Measurements from ENCODE around the gene SIGLEC12. TPM values are rescaled to one million over a fixed set of nuclear protein-coding genes. Genes with fewer than 3 reads are reported as not detected.

SIGLEC12 gene
- polyA plus RNA-seq (2013, experiment 1 of 2; ENCODE audit: insufficient read length), result not detected
- polyA plus RNA-seq (2013, experiment 2 of 2; ENCODE audit: insufficient read length), result not detected

DNA sequence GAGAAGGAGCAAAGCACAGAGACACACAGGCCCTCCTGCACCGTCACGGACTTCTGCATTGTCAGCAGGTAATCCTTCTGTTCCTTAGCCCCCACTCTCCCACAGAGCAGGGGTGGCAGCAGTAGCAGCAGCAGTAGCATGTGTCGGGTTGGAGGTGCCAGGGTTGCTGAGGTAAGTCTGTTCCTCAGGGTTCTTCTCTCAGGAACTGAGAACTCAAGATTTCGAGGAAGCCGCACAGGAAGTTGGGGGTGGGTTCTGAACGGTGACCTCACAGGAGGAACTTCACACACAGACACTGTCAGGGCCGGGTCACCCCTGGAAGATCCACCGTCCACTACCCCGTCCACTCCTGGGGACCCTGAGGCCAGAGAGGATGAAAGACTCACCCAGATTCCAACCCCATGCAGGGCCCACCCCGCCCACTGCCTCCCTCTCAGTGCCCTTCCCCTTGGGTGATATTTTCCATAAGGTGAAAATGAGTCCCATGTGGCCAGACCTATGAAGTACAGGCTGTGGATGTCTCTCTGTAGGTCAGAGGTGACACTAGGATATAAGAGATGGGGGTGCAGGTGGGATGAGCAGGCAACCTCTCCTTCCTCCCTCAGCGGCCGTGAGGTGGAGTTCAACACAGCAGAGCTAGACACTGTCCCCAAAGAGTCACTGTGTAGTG lies at the start of gene SIGLEC12:
Gene SIGLEC12 (minus strand): TSS at position 207 of the 670 bp plus-strand sequence. CDS start 67 bp downstream, at position 140.
- DNase-seq, result no peak

DNA sequence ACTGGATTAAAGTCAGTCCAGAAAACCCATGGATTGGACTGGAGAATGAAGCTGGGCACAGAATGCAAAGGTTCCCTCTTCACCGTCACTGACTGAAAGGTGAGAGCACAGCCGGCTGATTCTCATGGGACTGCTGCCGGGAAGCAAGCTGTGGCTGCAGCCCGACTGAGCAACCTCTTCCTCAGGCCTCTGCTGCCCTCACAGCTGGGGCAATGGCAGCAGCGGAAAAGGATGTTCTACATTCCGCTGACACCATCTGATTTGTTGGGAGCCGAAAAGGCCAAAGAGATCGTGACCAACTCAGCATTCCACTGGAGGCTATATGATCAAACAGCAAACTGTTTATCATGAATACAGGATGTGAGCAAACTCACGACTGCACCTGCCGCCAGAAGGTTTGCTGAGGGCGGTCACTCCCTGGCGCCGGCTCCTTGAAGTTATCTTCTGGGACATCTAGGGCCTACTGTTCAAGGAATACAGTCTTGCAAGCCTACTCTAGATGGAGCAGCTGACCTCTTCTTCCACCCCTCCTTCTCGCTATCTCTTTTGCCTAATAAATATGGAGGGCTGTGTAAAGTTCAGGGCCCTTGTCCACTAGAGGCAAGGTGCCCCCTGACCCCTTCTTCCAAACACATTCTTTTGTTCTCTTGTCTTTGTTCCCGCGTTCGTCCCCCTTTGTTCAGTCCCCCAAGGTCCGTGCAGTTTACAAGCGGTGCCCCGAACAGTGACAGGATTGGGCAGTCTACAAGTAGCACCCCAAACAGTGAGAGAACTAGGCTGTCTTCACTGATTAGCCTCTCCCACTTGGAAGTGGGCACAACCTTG lies 49.5 kb upstream of the SIGLEC12 start:
- DNase-seq, result no peak

DNA sequence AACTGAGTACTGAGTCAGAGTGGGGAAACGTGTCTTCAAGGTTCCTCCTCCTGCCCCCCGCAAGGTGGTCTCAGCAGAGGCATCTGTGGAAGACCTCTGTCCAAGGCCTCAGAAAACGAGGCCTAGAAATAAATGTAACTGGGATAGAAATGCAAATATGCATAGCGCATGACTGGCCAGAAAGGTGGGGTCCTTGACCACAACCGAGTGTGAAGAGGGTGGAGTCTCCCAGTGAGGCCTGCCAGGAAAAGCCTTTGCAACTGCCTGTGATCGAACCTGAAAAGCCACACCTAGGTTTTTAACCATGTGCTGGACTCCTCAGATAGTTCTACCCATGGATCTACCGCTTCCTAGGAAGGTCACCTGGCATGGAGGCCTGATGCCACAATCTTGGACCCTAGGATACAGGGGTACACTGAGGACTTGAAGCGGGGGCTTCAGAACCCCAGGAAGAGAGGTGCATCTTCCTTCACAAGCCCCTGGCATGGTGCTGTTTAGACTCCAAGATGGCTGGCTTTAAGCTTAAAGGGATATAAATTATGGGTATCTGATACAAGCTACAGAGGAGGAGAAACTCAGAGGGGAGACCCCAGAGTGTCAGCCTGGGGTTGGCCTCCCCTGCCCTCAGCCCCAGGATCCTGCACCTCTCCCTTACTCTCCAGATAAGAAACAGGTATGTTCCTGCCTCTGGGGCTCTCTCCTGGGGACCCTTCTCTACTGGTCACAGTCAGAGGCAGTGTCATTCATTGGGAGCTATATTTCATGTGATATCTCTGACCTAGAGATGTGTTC lies 48.1 kb upstream of the SIGLEC12 start:
- DNase-seq, result no peak

DNA sequence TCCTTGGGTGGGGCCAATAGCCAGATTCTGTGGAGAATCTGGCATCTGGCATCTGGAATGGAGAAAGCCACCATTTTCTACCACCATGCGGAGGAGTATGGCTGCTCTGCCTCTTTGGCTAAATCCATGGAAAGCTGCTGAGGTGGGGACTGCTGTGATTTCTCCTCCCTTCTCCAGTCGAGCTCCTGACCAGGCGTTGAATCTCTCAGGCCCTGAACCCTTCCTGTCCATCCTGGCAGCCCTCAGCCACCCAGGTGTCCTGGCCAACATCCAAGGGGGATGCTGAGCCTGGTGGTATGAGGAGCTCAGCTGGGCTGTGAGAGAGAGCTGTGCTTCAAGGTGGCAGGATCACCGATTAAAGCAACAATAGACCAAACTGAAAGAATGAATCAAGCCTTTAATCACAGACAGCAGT lies 47.3 kb upstream of the SIGLEC12 start:
- DNase-seq, result no peak

DNA sequence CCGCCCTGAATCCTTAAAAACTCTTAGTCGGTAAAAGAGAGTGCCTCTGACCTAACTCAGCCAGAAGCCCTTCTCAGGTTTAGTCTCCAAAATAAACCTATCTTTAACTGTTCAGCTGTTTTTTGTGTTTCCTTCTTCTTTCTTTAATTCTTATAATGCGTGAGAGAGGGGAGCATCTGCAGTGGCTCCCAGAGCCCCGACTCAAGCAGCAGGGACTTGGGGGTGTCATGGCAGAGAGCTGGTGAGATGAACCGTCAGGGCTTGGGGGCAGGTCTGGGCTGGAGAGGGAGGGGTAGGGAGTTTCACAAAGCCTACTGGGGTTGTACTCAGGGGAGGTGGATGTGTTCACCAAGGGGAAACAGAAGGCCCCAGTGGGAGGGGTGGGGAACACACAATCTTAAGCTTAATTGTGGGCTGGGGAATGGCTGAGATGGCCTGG lies 46.6 kb upstream of the SIGLEC12 start:
- no peak for DNase-seq

DNA sequence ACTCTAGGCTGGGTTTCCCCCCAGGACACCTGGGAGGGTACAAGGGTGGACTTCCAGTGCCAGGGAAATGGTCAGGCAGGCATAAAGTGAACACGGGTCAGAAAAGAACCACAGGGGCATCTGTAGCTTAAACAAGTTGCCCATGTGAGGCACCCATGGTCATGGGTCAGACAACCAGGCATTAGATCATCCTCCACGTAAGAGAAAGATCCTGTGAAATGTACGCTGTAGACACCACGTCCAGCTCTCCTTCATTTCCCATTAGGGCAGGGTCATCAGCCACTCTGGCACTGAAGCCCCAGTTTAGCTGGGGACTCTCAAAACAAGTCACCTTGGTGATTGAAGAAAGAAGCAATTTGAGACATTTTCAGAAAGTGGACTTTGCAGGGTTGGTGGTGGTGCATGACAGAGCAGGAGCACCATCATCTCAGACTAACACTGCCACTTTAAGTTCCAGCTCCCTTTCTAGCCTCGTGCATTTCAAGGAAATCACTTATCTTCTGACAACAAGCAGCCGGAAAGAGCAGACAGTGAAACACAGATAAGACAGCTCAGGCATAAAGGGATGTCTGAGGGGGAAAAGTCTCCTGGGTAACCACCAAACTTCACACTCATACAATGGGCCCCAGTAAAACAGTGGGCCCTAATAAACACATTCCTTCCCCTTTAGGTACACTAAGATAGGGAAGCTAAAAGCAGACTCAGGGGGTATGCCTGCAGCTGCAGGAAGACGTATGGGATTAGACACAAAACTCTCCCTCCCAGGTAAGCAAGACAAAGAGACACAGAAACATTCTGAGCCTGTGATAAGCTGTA lies 46.0 kb upstream of the SIGLEC12 start:
- peak; percentile 11 for DNase-seq

DNA sequence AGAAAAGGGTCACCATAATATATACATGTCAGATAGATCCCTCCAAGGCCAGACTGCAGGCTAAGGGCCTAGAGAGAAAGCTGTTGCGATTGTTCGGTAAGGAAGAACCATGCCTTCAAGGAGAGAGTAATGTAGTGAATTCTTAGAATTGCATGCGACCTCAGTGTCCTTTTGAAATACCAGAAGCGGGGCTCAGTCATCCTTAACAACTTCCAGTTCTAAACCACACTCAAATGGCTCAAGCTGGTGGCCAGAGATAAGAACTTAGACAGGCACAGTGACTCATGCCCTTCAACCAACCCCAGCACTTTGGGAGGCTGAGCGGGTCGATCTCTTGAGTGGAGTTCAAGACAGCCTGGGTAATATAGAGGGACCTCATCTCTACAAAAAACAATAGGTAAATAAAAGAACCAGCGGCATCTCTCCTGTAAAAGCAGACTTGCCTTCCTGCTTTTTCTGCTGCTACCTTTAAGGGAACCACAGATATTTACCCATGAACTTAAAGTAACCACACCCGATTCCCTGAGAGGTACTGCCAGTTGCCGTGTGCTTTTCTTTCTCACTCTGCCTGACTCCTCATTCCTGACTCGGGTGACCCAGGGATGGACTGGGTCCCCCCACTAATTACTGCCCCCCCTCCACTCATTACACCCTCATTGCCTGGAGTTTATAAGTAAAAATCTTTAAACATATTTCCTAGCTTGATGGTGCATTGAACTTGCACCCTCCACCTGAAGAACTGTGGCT lies 45.2 kb upstream of the SIGLEC12 start:
- DNase-seq, result peak; percentile 38

DNA sequence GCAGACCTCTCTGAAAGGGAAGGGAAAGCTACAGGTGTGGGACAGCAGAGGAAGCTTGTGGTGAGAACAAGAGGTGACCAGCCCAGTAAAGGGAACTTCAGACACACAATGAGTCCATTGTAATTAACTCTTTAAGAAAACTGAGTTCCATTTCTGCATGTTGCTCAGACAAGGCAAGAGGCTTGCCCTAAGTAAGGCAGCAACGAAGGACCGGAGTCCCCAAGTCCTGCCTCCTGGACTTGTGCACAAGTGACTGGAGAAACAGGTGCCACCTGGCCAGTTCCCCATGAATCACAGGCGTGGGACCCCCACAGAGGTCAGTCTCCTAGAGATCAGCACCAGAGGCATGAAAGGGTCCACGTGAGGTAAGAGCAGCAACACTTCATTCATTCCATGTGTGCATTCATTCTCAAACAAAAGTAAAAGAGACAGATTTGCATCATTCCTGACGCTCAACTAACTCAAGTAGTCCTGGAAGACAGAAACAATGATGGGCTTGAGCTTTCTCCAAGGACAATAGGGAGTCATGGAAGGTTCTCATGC lies 44.6 kb upstream of the SIGLEC12 start:
- no peak for DNase-seq

DNA sequence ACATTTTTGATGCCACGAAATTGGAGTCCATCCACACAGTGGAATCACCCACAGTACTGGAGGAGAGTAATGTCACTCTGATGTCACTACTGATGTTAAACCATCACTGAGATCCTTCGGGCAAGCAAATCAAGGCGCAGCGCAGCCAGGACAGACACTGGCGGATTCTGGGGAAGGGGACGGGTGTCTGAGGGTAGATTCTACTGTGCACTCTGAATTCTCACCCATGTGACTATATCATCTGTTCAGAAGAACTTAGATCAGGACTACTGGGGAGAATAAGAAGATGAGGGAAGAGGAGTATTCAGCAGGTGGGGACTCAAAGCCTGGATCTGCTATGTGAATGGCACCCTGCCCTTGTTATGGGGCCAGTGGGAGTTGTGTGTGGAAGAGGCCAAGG lies 42.4 kb upstream of the SIGLEC12 start:
- DNase-seq, result no peak

DNA sequence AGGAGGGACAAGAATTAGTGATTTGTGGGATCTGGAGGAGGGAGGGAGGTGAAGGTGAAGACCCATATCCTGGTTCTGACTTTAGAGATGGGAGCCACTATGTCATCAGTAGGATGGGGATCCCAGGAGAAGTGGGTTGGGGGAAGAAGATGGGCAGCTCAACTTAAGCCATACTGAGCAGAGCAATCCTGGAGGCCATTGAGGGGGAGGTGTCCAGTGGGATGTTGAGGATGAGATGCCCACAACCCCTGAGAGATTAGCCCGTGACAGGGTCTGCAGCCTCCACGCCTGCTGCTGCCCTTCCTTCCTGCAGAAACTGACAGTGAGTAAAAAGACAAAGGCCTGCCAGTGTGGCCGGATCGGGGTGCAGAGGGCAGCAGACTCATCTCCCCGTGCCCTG lies 41.1 kb upstream of the SIGLEC12 start:
- no peak for DNase-seq

DNA sequence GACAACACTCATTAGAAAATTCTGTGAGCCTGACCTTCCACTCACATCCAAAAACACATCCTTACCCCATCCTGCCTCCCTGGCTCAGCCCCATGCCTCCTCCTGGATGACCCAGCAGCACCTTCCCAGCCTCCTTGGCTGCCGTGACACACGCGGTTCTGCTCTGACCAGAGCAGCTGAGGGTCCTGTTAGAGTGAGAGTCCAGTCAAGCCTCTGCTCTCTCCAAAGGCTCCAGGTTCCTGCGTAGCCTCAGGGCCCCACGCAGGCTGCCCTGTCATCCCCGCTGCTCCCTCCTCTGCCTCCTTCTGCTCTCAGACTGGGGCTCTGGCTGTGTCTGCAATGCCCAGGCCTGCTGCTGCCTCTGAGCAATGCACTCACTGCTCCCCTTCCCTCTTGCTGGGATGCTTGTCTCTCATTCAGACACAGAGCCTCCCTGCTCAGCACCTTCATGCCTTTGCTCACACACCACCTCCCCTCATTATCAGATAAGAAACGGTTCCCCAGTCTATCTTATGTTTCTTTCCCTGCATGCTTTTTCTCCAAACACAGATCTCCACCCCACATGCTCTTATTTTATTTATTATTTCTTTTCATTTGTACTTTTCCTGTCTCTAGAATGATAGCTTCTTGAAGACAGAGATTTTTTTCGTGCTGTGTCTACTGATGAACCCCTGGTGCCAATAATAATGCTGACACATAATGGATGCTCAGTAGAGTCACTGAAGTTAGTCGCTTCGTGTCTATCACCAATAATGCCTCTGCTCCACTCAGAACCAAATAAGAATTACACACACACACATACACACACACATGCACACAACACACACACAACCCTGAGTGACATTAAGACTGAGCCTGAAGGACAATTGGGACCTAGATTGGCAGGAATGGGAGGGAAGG lies 40.1 kb upstream of the SIGLEC12 start:
- DNase-seq, result no peak

DNA sequence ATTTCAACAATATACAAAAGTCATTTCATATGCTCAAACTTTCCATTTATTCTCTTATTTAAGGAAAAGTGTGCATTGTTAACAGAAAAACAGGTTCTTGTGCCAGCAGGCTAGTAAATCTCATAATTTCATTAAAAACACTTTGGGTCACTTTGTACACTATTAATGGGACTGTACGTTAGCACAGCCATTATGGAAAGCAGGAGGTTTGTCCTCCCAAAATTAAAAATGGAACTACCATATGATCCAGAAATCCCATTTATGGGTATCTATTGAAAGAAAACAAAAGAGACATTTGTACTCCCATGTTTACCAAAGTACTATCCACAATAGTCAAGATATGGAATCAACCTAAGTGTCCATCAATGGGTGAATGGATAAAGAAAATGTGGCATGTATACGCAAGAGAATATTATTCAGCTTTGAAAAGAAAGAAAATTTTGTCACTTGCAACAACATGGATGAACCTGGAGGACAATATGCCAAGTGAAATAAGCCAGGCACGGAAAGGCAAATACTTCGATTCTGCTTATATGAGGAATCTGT lies 38.3 kb upstream of the SIGLEC12 start:
- DNase-seq, result no peak

DNA sequence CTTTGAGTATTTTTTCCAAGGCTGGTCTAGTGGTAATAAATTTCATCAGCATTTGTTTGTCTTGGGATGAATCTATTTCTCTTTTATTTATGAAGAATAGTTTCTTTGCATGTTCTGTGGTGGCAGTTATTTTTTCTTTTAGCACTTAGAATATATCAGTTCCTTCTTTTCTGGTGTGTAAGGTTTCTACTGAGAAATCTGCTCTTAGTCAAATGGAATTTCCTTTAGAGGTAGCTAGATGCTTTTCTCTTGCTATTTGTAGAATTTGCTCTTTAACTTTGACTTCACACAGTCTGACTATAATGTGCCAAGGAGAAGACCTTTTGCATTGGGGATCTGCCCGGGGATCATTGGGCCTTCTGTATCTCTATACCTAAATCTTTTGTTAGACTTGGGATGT lies 33.9 kb upstream of the SIGLEC12 start:
- no peak for DNase-seq

DNA sequence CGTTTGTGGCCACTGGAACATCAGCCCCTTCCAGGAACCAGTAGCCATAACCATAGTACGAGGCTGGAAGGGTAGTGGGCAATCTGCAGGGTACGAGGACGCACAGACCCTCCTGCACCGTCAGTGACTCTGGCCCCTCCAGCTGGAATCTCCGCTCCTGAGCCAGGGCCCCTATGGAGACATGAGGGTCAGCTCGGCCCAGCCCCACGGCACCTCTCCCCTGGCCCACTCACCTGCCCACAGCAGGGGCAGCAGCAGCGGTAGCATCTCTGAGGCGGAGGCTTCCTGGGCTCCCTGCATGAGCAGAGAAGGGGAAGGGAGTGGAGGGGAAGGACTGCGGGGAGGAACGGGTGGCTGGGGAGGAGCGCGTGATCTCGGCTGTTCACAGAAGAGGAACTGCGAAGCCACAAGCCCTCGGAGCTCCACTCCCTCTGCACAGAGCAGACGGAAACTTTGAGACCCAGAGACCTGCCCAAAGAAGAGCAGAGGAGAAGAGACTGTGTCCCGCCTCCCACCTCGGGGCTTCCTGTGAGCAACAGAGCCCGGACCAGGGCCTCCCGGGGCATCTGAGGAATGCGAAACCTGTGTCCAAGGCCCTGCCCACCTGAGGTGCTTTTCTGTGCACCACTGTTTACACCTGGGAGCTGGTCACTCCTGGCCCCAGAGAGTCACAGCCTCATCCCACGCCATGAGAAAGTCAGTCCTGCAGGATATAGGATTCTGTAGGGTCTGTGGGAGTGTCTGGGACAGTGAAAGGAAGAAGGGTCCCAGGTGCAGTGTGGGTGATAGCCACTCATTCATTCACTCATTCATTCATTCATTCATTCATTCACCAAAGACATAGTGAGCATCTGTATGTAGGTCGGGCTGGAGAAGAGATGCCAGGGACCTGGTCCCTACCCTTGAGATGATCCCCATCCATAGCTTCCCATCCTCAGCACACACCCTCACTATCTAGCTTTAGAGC lies 30.0 kb upstream of the SIGLEC12 start, which contains the start of gene SIGLEC6:
Gene SIGLEC6 (minus strand): TSS at position 322 of the 967 bp plus-strand sequence. CDS start 22 bp downstream, at position 300.
- DNase-seq, result no peak

DNA sequence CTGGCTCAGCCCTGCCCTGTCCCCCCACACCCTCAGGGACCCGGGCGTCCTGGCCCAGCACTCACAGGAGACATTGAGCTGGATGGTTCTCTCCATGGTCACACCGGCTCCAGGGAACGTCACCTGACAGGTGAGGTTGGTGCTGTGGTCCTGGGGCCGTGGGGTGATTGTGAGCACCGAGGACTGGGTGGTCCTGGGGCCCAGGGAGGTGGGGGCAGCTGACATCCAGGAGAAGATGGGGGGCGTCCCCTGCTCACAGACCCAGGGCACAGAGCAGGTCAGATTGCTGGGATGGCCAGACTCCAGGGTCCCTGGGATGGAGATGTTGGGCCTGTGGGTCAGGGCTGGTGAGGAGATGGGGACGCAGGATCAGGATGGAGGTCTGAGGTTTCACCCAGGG lies 29.0 kb upstream of the SIGLEC12 start:
- no peak for DNase-seq

DNA sequence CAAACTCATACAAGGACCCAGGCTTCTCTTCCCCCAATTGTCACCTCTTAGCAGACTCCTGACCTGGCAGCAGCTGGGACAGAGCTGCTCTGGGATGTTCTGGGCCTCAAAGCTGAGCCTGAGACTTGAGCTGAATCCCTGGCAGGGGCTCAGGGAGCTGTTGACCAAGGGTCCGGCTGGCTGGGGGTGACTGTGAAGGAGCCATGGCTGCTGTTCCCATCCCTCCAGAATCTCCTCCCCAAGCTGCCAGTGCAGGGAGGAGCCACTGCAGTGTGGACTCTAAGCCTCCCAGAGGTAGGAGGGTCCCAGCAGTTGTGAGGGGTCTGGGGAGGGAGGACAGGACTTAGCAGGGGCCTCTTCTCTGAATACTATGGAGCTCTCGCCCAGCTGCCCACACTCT lies 27.7 kb upstream of the SIGLEC12 start:
- no peak for DNase-seq

DNA sequence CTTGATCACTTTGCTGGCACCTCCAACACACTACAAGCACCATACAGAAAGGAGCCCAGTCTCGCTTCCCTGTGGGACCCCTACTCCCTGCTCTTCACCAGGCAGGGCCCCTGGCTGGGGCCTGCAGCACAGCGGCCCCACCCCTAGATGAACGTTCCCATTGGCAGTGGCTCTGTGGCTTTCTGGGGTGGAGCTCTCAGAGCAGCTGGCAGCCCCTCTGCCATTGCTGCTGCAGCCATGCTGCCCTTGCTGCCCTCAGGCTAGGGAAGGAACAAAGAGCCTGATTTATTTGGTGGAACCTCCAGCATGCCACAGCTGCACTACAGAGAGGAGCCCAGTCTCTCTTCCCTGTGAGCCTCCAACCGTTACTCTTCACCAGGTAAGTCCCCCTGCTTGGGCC lies 24.1 kb upstream of the SIGLEC12 start:
- DNase-seq, result no peak

DNA sequence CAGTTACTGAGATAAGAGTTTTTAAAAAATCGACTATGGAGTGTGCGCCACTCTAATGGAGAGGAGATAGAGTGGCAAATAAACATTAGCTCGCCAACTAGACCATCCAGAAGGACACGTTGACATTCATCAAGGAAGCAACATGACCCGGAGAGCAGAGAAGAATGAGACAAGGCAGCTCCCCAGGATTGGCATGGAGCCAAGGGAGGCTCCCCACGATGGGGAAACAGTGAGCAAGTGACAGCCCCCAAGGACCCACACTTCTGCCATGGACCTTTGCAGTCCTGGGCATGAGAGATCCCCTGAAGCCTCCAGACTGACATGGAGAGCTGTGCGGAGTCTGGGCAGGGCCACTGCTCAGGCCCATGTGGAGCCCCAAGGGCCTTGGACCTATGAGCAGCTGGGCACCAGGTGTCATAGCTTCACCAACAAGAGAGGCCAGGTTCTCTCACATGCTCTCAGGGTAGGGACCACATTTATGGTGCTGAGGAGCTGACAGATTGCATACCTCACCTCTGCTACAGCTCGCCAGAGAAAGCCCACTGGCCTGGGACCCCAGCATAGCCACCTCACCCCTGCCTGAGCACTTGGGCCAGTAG lies 23.2 kb upstream of the SIGLEC12 start:
- no peak for DNase-seq

Measured in fibroblast of skin of back (primary cell).